HFF-Myc (cell line): Measurements from ENCODE around the gene SLIT3.

Experiments
- DNase-seq: peaks from one replicate; pipeline ENCODE4 v3.0.0-alpha.2; 2011; ENCODE audit warnings: low read depth; ENCODE audit errors: extremely low read depth
- H3K4me3 ChIP-seq: replicated peaks from 2 replicates; pipeline ENCODE4 v1.5.1; 2011; ENCODE audit warnings: low read depth, mild to moderate bottlenecking, control low read depth, low read length
- TF ChIP-seq, protein P1 (sequence below): IDR thresholded peaks from 2 replicates; pipeline ENCODE4 v1.5.1; 2012; ENCODE audit warnings: mild to moderate bottlenecking, low read depth, low read length, control low read depth; ENCODE audit errors: missing control alignments

Gene SLIT3

DNA sequence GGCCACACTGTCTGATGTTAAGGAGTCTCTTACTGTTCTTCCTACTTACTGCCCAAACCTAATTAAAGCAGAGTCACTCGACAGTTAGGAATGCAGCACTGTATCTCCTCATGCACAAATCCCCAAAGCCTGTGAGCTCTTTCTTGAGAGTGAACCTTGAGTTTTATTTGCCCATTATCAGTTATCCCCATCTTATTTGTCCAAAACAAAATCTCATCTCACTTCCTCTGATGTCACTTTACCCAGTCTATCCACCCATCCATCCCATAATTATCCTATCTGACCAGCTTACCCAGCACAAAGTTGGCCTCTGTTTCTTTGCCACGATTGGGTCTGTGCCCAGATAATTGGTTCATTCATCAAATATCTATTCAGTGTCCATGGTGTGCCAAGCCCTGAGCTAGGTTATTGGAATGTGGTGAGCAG, 250.8 kb downstream of the SLIT3 start:
- no peak for DNase-seq
- no peak overlapping the region for H3K4me3 ChIP-seq
- TF ChIP-seq, protein P1, sequence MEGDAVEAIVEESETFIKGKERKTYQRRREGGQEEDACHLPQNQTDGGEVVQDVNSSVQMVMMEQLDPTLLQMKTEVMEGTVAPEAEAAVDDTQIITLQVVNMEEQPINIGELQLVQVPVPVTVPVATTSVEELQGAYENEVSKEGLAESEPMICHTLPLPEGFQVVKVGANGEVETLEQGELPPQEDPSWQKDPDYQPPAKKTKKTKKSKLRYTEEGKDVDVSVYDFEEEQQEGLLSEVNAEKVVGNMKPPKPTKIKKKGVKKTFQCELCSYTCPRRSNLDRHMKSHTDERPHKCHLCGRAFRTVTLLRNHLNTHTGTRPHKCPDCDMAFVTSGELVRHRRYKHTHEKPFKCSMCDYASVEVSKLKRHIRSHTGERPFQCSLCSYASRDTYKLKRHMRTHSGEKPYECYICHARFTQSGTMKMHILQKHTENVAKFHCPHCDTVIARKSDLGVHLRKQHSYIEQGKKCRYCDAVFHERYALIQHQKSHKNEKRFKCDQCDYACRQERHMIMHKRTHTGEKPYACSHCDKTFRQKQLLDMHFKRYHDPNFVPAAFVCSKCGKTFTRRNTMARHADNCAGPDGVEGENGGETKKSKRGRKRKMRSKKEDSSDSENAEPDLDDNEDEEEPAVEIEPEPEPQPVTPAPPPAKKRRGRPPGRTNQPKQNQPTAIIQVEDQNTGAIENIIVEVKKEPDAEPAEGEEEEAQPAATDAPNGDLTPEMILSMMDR = no peak

- H3K4me3 ChIP-seq = no peak overlapping the region
- no peak for DNase-seq
- TF ChIP-seq, protein P1 = no peak
These were observed 251.2 kb downstream of the SLIT3 start for GRCh38 chr5:169049712-169050111.

- DNase-seq = no peak
- no peak overlapping the region for H3K4me3 ChIP-seq
- TF ChIP-seq, protein P1 = no peak
These were observed 252.5 kb downstream of the SLIT3 start for GRCh38 chr5:169048181-169049125.

- DNase-seq = no peak
- TF ChIP-seq, protein P1 = no peak
These were observed 256.0 kb downstream of the SLIT3 start for GRCh38 chr5:169044962-169045361.

GRCh38 chr5:169041180-169041579, 259.8 kb downstream of the SLIT3 start:
- no peak overlapping the region for H3K4me3 ChIP-seq
- no peak for DNase-seq
- TF ChIP-seq, protein P1 = no peak

More at GRCh38 chr5:169044962-169045361, 256.0 kb downstream of the SLIT3 start:
- no peak overlapping the region for H3K4me3 ChIP-seq

- TF ChIP-seq, protein P1 = no peak
- no peak for DNase-seq
- H3K4me3 ChIP-seq = no peak overlapping the region
These were observed 261.3 kb downstream of the SLIT3 start for GRCh38 chr5:169039592-169039991.
